BLaER1 (cell line): Measurements from ENCODE around the gene ARHGEF12.
A peak's percentile ranks its signal among the peaks of the same experiment; 100 is the strongest.

Experiments used
- H3K27ac ChIP-seq: shearing (Covaris generic); formaldehyde crosslinking; 2 replicates; pipeline ENCODE4 v1.8.1; 2022
- H3K27me3 ChIP-seq: shearing (Covaris generic); formaldehyde crosslinking; 2 replicates; pipeline ENCODE4 v1.8.1; 2022
- H3K36me3 ChIP-seq: shearing (Covaris generic); formaldehyde crosslinking; 2 replicates; pipeline ENCODE4 v1.8.1; 2022
- H3K4me1 ChIP-seq: shearing (Covaris generic); formaldehyde crosslinking; 2 replicates; pipeline ENCODE4 v1.8.1; 2022
- H3K4me2 ChIP-seq: shearing (Covaris generic); formaldehyde crosslinking; 2 replicates; pipeline ENCODE4 v1.8.1; 2022
- H3K4me3 ChIP-seq: shearing (Covaris generic); formaldehyde crosslinking; 2 replicates; pipeline ENCODE4 v1.8.1; 2022
- H3K9ac ChIP-seq: shearing (Covaris generic); formaldehyde crosslinking; 2 replicates; pipeline ENCODE4 v1.8.1; 2022
- H3K9me3 ChIP-seq: shearing (Covaris generic); formaldehyde crosslinking; 2 replicates; pipeline ENCODE4 v1.8.1; 2022
- H4K20me1 ChIP-seq: shearing (Covaris generic); formaldehyde crosslinking; 2 replicates; pipeline ENCODE4 v1.8.1; 2022
- Cebpa-rat ChIP-seq: shearing (Covaris generic); IDR thresholded peaks from 2 replicates; pipeline ENCODE4 v1.8.1; 2022

ARHGEF12 gene

DNA sequence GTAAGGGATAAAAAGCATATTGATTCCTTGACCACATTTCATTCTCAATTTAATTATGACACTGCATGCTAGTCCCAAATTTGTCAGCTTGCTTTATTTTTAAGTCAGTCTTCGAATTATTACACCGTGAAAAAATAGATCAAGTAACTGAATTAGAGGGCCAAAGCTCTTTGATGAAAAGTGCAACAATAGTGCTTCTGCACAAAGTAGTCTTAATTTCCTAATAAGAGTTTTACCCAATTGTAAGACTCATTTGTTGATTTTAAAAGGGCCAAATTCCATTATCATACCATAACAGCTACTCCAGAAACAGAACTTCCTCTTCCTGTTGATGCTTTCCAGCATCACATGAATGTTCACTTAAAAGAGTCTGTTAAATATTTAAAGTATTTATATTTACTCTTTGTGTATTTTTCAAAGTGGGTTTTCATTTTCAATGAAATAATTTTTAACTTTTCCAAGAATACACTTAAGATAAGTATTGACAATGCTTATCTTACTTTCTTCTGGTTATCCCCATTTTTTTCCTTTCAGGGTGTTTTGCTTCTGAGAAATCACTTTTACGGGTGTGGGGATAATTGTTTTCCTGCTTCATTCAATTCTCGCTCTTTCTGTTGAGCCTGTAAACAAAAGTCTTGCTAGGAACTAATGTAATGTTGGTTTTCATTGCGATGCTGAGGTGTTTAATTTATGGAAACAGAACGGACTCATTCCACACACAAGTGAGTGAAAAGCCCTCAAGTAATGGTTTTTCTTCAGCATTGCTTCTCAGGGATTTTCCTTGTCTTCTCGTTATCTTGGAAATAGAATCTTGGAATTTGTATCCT is 2.1 kb downstream of the ARHGEF12 start:
- no peak overlapping the region for H3K27ac ChIP-seq
- peaks cover 34% of the 10 kb centered on the region for H3K4me1 ChIP-seq
- H4K20me1 ChIP-seq, result peaks cover 81% of the 10 kb centered on the region
- peak overlapping the region; percentile 86 for H3K4me2 ChIP-seq
- H3K9ac ChIP-seq, result no peak overlapping the region
- peaks cover 68% of the 10 kb centered on the region for H3K27me3 ChIP-seq
- H3K4me3 ChIP-seq, result peak overlapping the region; percentile 90; the same call in 1 of the 2 replicates
- no peaks in the 10 kb centered on the region for H3K36me3 ChIP-seq
- peaks cover 12% of the 10 kb centered on the region for H3K9me3 ChIP-seq
- TF ChIP-seq Cebpa-rat, result no peak

DNA sequence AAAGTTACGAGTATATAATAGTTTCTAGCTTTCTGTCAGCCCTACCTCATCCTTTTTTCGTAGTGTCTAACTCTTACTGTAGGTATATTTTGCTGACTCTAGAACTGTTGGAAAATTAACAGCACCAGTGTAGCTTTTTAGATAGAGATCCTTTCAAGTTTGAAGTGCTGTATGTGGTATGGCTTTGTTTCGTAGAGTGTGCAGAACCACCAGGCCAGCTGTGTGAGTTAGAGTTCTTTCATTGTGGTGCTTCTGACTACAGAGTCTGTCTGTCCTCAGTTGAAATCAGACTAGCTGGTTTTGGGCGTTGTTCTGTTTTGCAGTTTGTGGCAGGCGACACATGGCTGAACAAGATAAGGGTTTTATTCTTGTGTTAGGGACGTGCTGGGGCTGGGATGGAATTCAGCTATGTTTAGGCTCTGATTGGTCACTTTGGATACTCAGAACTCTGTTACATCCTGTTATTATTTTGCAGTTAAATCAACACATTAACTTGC is 3.2 kb downstream of the ARHGEF12 start:
- Histone ChIP-seq H3K9me3 (peaks cover 12% of the 10 kb centered on the region), H3K36me3 (no peaks in the 10 kb centered on the region), H3K27ac (no peak overlapping the region), H3K27me3 (peaks cover 75% of the 10 kb centered on the region), H3K4me2 (no peak overlapping the region), H3K4me1 (peaks cover 44% of the 10 kb centered on the region), H3K4me3 (no peak overlapping the region), H4K20me1 (peaks cover 81% of the 10 kb centered on the region), H3K9ac (no peak overlapping the region)
- TF ChIP-seq Cebpa-rat, result no peak

DNA sequence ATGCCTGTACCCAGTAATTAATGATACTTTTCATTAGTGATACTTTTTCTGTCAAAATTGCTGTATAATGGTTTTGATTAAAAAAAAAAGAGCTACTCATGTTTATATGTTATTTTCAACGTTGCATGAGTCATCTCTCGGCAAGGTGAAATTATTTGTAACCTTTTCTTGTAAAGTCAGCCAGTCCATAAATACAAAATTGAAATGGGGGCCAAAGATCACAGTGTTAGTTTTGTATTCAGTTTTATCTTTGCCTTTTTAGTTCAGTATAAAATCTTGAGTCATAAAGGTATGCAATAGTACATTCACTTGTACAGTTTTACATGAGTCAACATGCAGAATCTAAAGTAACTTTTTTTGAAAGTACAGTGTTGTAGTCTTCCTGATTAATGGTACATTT is 4.3 kb downstream of the ARHGEF12 start:
- Histone ChIP-seq H3K9me3 (peaks cover 12% of the 10 kb centered on the region), H3K27me3 (peaks cover 83% of the 10 kb centered on the region), H3K36me3 (no peaks in the 10 kb centered on the region), H3K4me2 (no peak overlapping the region), H3K9ac (no peak overlapping the region), H3K4me3 (no peak overlapping the region), H3K27ac (no peak overlapping the region), H4K20me1 (peaks cover 92% of the 10 kb centered on the region), H3K4me1 (peaks cover 48% of the 10 kb centered on the region)
- no peak for TF ChIP-seq Cebpa-rat

DNA sequence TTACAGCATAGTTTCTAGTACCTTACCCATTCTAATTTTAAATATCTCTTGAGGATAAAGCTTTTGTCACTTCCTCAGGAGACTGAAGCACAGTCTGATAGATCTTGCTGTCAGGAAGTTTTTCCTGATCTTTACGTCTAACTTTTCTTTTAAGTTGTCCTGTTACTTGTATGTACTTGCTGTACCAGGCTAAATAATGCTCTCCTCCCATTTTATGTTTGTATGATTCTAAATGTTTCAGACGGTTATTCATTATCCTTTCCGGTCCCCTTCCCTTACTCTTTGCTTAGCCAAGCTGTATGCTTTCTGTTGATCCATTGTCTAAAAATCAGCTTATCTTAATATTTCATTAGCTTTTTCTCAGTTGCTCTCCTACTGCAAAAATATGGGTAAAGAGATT is 6.0 kb downstream of the ARHGEF12 start:
- peaks cover 100% of the 10 kb centered on the region for H4K20me1 ChIP-seq

DNA sequence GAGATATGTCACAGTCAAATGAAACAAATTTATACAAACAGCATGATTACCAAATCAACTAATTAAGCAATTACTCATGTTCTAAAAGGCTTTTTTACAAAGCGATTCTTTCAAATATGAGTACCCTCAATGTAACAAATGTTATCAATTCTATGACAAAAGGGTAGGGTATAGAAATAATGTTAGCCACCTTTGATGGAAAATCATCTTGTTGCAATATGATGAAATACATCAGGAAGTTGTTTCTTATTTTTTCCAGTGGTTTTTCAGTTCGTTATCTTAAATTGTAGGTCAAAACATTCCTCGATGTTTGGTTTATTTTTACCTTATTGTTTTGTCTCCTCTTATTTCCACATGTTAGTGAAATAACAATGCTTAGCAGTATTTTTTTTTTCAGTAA is 6.5 kb downstream of the ARHGEF12 start:
- H3K27ac ChIP-seq, result no peak overlapping the region
- H3K9ac ChIP-seq, result no peak overlapping the region
- no peak for TF ChIP-seq Cebpa-rat
- H4K20me1 ChIP-seq, result peaks cover 100% of the 10 kb centered on the region
- peaks cover 44% of the 10 kb centered on the region for H3K4me1 ChIP-seq
- H3K27me3 ChIP-seq, result peaks cover 82% of the 10 kb centered on the region
- H3K9me3 ChIP-seq, result peaks cover 12% of the 10 kb centered on the region
- H3K4me3 ChIP-seq, result no peak overlapping the region
- H3K4me2 ChIP-seq, result no peak overlapping the region
- no peaks in the 10 kb centered on the region for H3K36me3 ChIP-seq

More for the DNA sequence above, 6.0 kb downstream of the ARHGEF12 start:
- Histone ChIP-seq H3K4me1 (peaks cover 48% of the 10 kb centered on the region), H3K4me3 (no peak overlapping the region), H3K4me2 (no peak overlapping the region), H3K27me3 (peaks cover 87% of the 10 kb centered on the region), H3K9ac (no peak overlapping the region), H3K36me3 (no peaks in the 10 kb centered on the region), H3K9me3 (peaks cover 12% of the 10 kb centered on the region), H3K27ac (no peak overlapping the region)
- TF ChIP-seq Cebpa-rat, result no peak

DNA sequence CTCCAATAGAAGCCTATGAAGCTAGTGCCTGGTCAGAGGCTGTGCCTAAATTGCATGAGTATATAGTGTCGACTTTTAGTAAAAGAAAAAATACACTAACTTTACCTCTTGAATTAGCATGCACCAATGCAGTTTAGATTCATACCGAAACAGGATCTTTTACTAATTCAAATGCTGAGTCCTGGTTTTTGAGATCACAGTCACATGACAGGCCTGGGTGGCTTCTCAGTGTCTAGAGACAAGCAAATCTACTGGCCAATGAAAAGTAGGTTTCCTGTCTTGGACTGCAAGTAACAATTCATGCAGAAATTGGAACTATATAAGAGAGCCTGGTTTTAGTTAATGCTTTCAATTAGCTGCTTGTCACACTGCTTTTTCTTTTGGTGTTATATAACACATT is 7.2 kb downstream of the ARHGEF12 start:
- Histone ChIP-seq H3K4me3 (no peak overlapping the region), H3K36me3 (no peaks in the 10 kb centered on the region), H3K4me1 (peaks cover 36% of the 10 kb centered on the region), H3K9ac (no peak overlapping the region), H3K27ac (no peak overlapping the region), H4K20me1 (peaks cover 100% of the 10 kb centered on the region), H3K4me2 (no peak overlapping the region), H3K27me3 (peaks cover 75% of the 10 kb centered on the region), H3K9me3 (peaks cover 12% of the 10 kb centered on the region)
- TF ChIP-seq Cebpa-rat, result no peak

DNA sequence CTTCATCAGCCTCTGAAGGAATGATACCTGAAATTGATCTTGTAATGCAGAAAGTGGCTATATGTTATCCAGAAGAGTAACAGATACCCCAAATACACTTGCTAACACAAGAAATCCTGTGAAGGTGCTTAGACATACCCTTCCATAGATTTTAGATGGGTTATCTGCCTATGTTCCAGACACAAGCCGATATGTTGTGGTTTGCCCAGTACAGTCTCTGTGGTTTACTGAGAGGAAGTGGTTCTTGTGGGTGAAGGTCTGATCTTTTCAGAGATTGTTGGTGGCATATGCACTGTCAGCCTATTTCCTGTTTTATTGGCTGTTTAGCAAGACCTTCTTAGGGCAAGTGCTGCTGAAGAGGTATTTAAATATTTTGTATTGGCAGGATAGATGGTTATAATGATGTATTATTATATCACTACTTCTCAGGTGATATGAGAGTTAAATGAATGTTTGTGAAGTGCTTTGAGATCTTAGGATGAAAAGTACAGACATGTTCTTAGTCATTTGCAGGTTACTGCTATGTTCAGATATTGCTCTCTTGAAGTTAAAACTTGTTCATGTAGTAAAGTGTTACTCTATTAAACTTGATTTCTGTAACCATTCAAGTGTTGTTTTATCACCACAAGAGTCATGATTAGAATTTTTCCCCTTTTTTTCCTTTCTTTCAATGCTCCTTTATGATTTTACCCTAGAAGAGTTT is 8.2 kb downstream of the ARHGEF12 start:
- H3K9me3 ChIP-seq, result peaks cover 12% of the 10 kb centered on the region
- H3K4me3 ChIP-seq, result no peak overlapping the region
- peaks cover 64% of the 10 kb centered on the region for H3K27me3 ChIP-seq
- peaks cover 100% of the 10 kb centered on the region for H4K20me1 ChIP-seq
- no peak overlapping the region for H3K27ac ChIP-seq
- TF ChIP-seq Cebpa-rat, result no peak
- H3K36me3 ChIP-seq, result no peaks in the 10 kb centered on the region
- H3K4me1 ChIP-seq, result peaks cover 28% of the 10 kb centered on the region
- H3K4me2 ChIP-seq, result peak overlapping the region; percentile 48
- no peak overlapping the region for H3K9ac ChIP-seq

DNA sequence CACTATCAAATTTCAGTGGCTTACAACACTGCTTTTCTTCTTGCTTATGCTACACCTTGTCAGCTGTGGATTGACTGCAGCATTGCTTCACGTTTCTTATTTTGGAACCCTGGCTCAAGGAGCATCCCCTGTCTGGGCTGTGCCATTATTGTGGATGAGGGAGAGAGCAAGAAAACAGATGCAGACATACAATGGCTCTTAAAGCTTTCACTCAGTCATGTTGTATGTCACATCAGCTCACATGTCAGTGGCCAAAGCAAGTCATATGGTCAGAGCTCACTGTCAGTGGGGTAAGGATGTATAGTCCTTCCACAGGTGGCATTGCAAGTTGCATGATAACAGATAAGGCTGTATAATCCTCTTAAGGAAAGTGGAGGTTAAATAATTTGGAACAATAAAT is 10.0 kb downstream of the ARHGEF12 start:
- H3K4me2 ChIP-seq, result no peak overlapping the region
- peaks cover 25% of the 10 kb centered on the region for H3K4me1 ChIP-seq
- peaks cover 99% of the 10 kb centered on the region for H4K20me1 ChIP-seq
- no peak overlapping the region for H3K9ac ChIP-seq
- no peak overlapping the region for H3K27ac ChIP-seq
- no peaks in the 10 kb centered on the region for H3K36me3 ChIP-seq
- TF ChIP-seq Cebpa-rat, result no peak
- H3K27me3 ChIP-seq, result peaks cover 47% of the 10 kb centered on the region
- H3K9me3 ChIP-seq, result peaks cover 12% of the 10 kb centered on the region
- H3K4me3 ChIP-seq, result no peak overlapping the region

DNA sequence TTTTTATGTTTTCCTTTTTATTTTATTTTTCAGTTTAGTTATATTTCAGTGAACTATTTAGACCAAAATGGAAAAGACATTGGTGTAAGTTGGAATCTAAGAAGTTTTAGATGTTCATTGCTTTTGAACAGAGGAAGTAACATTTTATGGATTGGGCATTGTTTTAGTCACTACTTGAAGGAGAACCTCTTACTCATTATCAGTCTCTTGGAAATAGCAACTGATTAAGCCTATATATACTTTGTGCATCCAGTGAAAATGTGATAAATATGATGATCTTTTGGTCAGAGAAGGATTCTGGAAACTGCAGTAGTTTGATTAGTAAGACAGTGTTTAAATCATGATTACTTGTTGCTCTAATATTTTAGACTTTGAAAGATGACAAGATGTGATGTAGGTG is 14.4 kb downstream of the ARHGEF12 start:
- Histone ChIP-seq H3K9me3 (no peaks in the 10 kb centered on the region), H3K4me1 (peaks cover 3% of the 10 kb centered on the region; the same call in 1 of the 2 replicates), H3K36me3 (no peaks in the 10 kb centered on the region), H3K27me3 (peaks cover 12% of the 10 kb centered on the region), H3K9ac (no peak overlapping the region), H3K27ac (no peak overlapping the region), H3K4me3 (no peak overlapping the region), H4K20me1 (peaks cover 99% of the 10 kb centered on the region), H3K4me2 (no peak overlapping the region)
- no peak for TF ChIP-seq Cebpa-rat

DNA sequence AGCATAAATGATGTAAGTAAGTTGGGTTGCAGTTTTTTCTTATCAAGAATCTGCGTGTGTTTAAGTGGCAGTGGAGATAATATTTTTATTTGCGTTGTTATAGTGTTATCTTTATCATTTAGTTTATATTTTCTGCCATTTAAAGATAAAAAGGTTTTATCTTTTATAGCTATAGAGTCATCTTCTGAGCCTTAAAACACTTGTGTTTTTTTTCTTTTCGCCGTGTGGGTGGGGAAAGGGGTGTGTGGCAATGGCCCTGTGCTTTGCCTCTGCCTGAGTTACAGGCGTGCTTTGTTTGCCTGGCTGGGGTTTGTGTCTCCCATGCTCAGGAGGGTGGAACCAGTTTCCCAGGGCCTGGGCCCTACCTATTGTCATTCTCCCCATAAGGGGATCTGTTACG is 16.2 kb downstream of the ARHGEF12 start:
- Histone ChIP-seq H3K4me3 (no peak overlapping the region), H3K9ac (no peak overlapping the region), H3K27ac (no peak overlapping the region), H3K27me3 (no peaks in the 10 kb centered on the region; the same call in 1 of the 2 replicates), H3K36me3 (no peaks in the 10 kb centered on the region), H3K4me2 (no peak overlapping the region), H4K20me1 (peaks cover 99% of the 10 kb centered on the region), H3K9me3 (no peaks in the 10 kb centered on the region), H3K4me1 (no peaks in the 10 kb centered on the region)
- TF ChIP-seq Cebpa-rat, result no peak
